Measurements from ENCODE around the gene ABCA7.

ABCA7 gene

DNA sequence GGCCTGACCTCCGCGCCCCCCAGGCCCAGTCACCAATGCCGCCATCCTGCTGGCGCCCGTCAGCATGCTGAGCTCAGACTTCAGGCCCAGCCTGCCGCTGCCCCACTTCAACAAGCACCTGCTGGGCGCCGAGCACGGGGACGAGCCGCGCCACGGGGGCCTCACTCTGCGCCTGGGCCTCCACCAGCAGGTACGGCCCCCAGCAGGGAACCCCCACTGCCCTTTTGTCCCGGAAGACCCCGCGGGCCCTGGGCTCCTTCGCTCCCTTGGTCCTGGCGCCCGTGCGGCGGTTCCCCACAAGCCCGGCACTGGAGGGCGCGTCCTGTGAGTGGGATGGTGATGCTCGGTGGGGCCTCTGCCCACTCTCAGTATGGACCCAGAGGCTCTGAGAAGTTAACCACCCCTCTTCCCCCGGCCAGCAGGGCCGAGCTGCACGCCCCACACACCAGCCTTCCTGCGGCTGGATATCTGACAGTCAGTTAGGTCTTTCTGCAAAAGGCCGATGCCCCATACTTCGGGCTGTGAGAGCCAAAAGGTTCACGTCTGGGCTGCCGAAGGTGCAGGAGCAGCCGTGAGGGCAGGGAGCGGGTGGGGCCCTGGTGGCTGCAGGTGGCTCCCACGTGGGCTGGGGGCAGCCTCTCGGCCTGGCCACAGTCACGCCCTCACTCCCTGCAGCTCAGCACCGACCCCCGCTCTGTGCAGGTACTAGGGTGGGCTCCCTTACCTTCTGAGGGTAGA is 47.8 kb upstream of the ABCA7 start:
- CTCF ChIA-PET, result interaction anchor here (0.8 kb wide), 1 partner anchor 9 kb away, joined by 3 read pairs; no protein-coding TSS in a partner anchor
- POLR2A ChIA-PET, result no interaction called here
- TF ChIP-seq NFRKB (IDR thresholded peaks at IDR 0.05) (no peak), TARDBP (IDR thresholded peaks at IDR 0.05) (no peak), HDGF (IDR thresholded peaks at IDR 0.05; ENCODE audit: borderline replicate concordance) (no peak), LEF1 (IDR thresholded peaks at IDR 0.05; ENCODE audit: borderline replicate concordance) (no peak), FOXM1 (IDR thresholded peaks at IDR 0.05; ENCODE audit: borderline replicate concordance) (no peak), L3MBTL2 (conservative IDR thresholded peaks at IDR 0.05) (no peak), FOXK2 (IDR thresholded peaks at IDR 0.05) (no peak), BHLHE40 (IDR thresholded peaks at IDR 0.05; ENCODE audit: borderline replicate concordance) (no peak), ARNT (IDR thresholded peaks at IDR 0.05) (no peak), SUZ12 (IDR thresholded peaks at IDR 0.05) (no peak), ZNF384 (IDR thresholded peaks at IDR 0.05) (no peak), ELF4 (IDR thresholded peaks at IDR 0.05) (no peak), FOXA1 (IDR thresholded peaks at IDR 0.05) (no peak)
- TF ChIP-seq, protein P1, sequence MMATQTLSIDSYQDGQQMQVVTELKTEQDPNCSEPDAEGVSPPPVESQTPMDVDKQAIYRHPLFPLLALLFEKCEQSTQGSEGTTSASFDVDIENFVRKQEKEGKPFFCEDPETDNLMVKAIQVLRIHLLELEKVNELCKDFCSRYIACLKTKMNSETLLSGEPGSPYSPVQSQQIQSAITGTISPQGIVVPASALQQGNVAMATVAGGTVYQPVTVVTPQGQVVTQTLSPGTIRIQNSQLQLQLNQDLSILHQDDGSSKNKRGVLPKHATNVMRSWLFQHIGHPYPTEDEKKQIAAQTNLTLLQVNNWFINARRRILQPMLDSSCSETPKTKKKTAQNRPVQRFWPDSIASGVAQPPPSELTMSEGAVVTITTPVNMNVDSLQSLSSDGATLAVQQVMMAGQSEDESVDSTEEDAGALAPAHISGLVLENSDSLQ (IDR thresholded peaks at IDR 0.05), result no peak
- no peak for DNase-seq (ENCODE audit: extremely low spot score)

- ChIA-PET CTCF (interaction anchor here (0.8 kb wide), 1 partner anchor 8 kb away, joined by 3 read pairs; no protein-coding TSS in a partner anchor), POLR2A (no interaction called here)
- no peak for DNase-seq (ENCODE audit: extremely low spot score)
- TF ChIP-seq BHLHE40 (IDR thresholded peaks at IDR 0.05; ENCODE audit: borderline replicate concordance), result no peak
- TF ChIP-seq ZNF384 (IDR thresholded peaks at IDR 0.05), result no peak
- no peak for TF ChIP-seq HDGF (IDR thresholded peaks at IDR 0.05; ENCODE audit: borderline replicate concordance)
- no peak for TF ChIP-seq TARDBP (IDR thresholded peaks at IDR 0.05)
- TF ChIP-seq ARNT (IDR thresholded peaks at IDR 0.05), result no peak
- no peak for TF ChIP-seq FOXK2 (IDR thresholded peaks at IDR 0.05)
- TF ChIP-seq, protein P1 (IDR thresholded peaks at IDR 0.05), result no peak
- TF ChIP-seq CTBP1 (IDR thresholded peaks at IDR 0.05; ENCODE audit: borderline replicate concordance), result no peak
- TF ChIP-seq SP1 (IDR thresholded peaks at IDR 0.05), result no peak
- no peak for TF ChIP-seq FOXM1 (IDR thresholded peaks at IDR 0.05; ENCODE audit: borderline replicate concordance)
- no peak for TF ChIP-seq L3MBTL2 (conservative IDR thresholded peaks at IDR 0.05)
- no peak for TF ChIP-seq NFRKB (IDR thresholded peaks at IDR 0.05)
- TF ChIP-seq LEF1 (IDR thresholded peaks at IDR 0.05; ENCODE audit: borderline replicate concordance), result no peak
- no peak for TF ChIP-seq FOXA1 (IDR thresholded peaks at IDR 0.05)
Observed at GRCh38 chr19:992670-993055, 47.2 kb upstream of the ABCA7 start.

DNA sequence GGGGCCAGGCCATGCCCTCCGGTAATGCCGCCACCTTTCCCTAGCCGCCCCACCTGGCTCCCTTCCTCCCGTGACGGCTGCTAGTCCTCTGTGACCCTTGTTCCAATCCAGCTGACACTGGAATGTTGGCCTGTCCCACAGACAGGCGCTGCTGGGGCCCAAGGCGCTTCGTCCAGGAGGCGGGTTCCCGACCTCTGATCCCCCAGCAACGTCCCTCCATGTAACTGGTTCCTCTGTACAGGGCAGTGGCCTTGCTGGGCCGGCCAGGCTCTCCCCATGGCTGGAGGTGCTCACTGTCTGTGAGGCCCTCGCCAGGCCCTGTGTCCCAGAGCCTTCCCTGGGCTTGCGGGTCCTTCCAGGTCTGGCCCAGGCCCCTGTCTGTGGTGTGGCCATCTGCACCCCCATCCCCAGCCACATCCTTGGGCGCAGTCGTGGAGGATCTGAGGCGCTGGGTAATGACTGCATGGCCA is 46.5 kb upstream of the ABCA7 start:
- no peak for DNase-seq (ENCODE audit: extremely low spot score)
- ChIA-PET POLR2A (no interaction called here), CTCF (no interaction called here)
- TF ChIP-seq HDGF (IDR thresholded peaks at IDR 0.05; ENCODE audit: borderline replicate concordance) (no peak), FOXA1 (IDR thresholded peaks at IDR 0.05) (no peak), NFRKB (IDR thresholded peaks at IDR 0.05) (no peak), SP1 (IDR thresholded peaks at IDR 0.05) (no peak), ARNT (IDR thresholded peaks at IDR 0.05) (no peak), BHLHE40 (IDR thresholded peaks at IDR 0.05; ENCODE audit: borderline replicate concordance) (no peak), ZNF384 (IDR thresholded peaks at IDR 0.05) (no peak), FOXK2 (IDR thresholded peaks at IDR 0.05) (no peak), TARDBP (IDR thresholded peaks at IDR 0.05) (no peak), LEF1 (IDR thresholded peaks at IDR 0.05; ENCODE audit: borderline replicate concordance) (no peak), CTBP1 (IDR thresholded peaks at IDR 0.05; ENCODE audit: borderline replicate concordance) (no peak), ELF4 (IDR thresholded peaks at IDR 0.05) (no peak), L3MBTL2 (conservative IDR thresholded peaks at IDR 0.05) (no peak), FOXM1 (IDR thresholded peaks at IDR 0.05; ENCODE audit: borderline replicate concordance) (no peak), SUZ12 (IDR thresholded peaks at IDR 0.05) (no peak)
- TF ChIP-seq, protein P1 (IDR thresholded peaks at IDR 0.05), result no peak

GRCh38 chr19:993831-994393 is 46.0 kb upstream of the ABCA7 start:
- ChIA-PET CTCF (no interaction called here), POLR2A (no interaction called here)
- no peak for DNase-seq (ENCODE audit: extremely low spot score)
- TF ChIP-seq HDGF (IDR thresholded peaks at IDR 0.05; ENCODE audit: borderline replicate concordance) (no peak), FOXM1 (IDR thresholded peaks at IDR 0.05; ENCODE audit: borderline replicate concordance) (no peak), SUZ12 (IDR thresholded peaks at IDR 0.05) (no peak), CTBP1 (IDR thresholded peaks at IDR 0.05; ENCODE audit: borderline replicate concordance) (no peak), ARNT (IDR thresholded peaks at IDR 0.05) (no peak), LEF1 (IDR thresholded peaks at IDR 0.05; ENCODE audit: borderline replicate concordance) (no peak)

DNA sequence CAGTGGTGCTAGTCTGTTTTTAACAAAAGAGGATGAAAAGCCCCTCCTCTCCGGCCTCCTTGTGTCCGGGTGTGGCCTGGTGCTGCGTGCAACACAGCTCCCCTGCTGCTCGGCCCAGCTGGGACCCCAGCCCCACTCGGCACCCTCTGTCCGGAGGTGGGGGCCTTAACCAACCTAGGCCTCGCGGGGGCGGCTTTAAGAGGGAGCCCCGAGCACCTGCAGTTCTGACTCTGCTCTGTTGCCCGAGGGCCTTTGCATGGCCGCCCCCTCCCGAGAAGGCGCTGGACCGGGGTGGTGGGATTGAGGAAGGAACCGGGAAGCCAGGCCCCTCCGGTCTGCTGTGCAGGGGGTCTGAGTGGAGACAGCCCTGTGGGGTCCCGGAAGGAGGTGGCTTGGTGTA is 45.4 kb upstream of the ABCA7 start:
- POLR2A ChIA-PET, result interaction anchor here (0.9 kb wide), 1 partner anchor 274 kb away, joined by 3 read pairs; the partner anchor contains the start of gene CIRBP
- CTCF ChIA-PET, result no interaction called here

More for the DNA sequence above, 45.4 kb upstream of the ABCA7 start:
- TF ChIP-seq NFRKB (IDR thresholded peaks at IDR 0.05) (no peak), FOXM1 (IDR thresholded peaks at IDR 0.05; ENCODE audit: borderline replicate concordance) (no peak), HDGF (IDR thresholded peaks at IDR 0.05; ENCODE audit: borderline replicate concordance) (no peak), ZNF384 (IDR thresholded peaks at IDR 0.05) (no peak), FOXA1 (IDR thresholded peaks at IDR 0.05) (no peak), CTBP1 (IDR thresholded peaks at IDR 0.05; ENCODE audit: borderline replicate concordance) (no peak), LEF1 (IDR thresholded peaks at IDR 0.05; ENCODE audit: borderline replicate concordance) (no peak), BHLHE40 (IDR thresholded peaks at IDR 0.05; ENCODE audit: borderline replicate concordance) (no peak), L3MBTL2 (conservative IDR thresholded peaks at IDR 0.05) (no peak), SUZ12 (IDR thresholded peaks at IDR 0.05) (no peak), TARDBP (IDR thresholded peaks at IDR 0.05) (no peak), ARNT (IDR thresholded peaks at IDR 0.05) (no peak), FOXK2 (IDR thresholded peaks at IDR 0.05) (no peak), SP1 (IDR thresholded peaks at IDR 0.05) (no peak), ELF4 (IDR thresholded peaks at IDR 0.05) (no peak)
- TF ChIP-seq, protein P1 (IDR thresholded peaks at IDR 0.05), result no peak
- no peak for DNase-seq (ENCODE audit: extremely low spot score)

Measured in HEK293T (cell line).